Mucosa of stomach (tissue), 1 donor: ENCODE results near the gene LRRC26.

Experiments
- H3K27me3 ChIP-seq: one replicate; pipeline ENCODE4 v1.7.0; 2013; ENCODE audit warnings: mild to moderate bottlenecking, low read length; ENCODE audit not compliant: control insufficient read depth, insufficient read depth
- H3K36me3 ChIP-seq: one replicate; pipeline ENCODE4 v1.7.0; 2013; ENCODE audit warnings: low read length; ENCODE audit not compliant: control insufficient read depth, insufficient read depth
- H3K4me1 ChIP-seq: one replicate; pipeline ENCODE4 v1.7.0; 2013; ENCODE audit warnings: mild to moderate bottlenecking, low read length; ENCODE audit not compliant: control insufficient read depth, insufficient read depth
- H3K4me3 ChIP-seq: one replicate; pipeline ENCODE4 v1.7.0; 2013; ENCODE audit warnings: low read length
- H3K9ac ChIP-seq: one replicate; pipeline ENCODE4 v1.7.0; 2013; ENCODE audit warnings: mild to moderate bottlenecking, low read length, moderate library complexity
- H3K9me3 ChIP-seq: one replicate; pipeline ENCODE4 v1.7.0; 2013; ENCODE audit warnings: mild to moderate bottlenecking, low read length, moderate library complexity; ENCODE audit not compliant: control insufficient read depth
- donor health status: Pancreatic carcinoma.

LRRC26 gene

DNA sequence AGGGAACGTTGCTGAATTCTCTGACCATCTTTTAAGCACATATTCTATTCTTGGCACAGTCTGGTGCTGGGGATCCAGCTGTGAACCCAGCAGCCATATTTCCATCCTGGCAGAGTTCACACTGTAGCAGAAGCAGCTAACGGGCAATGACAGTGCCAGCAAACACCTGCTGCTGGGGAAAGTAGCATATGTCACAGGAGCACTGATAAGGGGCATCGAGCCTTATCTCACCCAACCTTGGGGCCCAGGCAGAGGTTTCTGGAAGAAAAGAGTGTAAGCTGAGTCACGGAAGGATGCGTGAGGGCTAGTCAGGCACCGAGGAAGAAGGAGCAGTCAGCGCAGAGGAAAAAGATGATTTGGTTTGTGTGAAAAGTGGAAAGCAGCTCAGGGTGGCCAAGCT is 36.8 kb upstream of the LRRC26 start:
- no peak overlapping the region for H3K4me3 ChIP-seq
- no peaks in the 10 kb centered on the region for H3K9me3 ChIP-seq
- peak overlapping the region; percentile 86 for H3K9ac ChIP-seq
- H3K4me1 ChIP-seq, result peaks cover 20% of the 10 kb centered on the region
- no peaks in the 10 kb centered on the region for H3K36me3 ChIP-seq
- H3K27me3 ChIP-seq, result no peaks in the 10 kb centered on the region

DNA sequence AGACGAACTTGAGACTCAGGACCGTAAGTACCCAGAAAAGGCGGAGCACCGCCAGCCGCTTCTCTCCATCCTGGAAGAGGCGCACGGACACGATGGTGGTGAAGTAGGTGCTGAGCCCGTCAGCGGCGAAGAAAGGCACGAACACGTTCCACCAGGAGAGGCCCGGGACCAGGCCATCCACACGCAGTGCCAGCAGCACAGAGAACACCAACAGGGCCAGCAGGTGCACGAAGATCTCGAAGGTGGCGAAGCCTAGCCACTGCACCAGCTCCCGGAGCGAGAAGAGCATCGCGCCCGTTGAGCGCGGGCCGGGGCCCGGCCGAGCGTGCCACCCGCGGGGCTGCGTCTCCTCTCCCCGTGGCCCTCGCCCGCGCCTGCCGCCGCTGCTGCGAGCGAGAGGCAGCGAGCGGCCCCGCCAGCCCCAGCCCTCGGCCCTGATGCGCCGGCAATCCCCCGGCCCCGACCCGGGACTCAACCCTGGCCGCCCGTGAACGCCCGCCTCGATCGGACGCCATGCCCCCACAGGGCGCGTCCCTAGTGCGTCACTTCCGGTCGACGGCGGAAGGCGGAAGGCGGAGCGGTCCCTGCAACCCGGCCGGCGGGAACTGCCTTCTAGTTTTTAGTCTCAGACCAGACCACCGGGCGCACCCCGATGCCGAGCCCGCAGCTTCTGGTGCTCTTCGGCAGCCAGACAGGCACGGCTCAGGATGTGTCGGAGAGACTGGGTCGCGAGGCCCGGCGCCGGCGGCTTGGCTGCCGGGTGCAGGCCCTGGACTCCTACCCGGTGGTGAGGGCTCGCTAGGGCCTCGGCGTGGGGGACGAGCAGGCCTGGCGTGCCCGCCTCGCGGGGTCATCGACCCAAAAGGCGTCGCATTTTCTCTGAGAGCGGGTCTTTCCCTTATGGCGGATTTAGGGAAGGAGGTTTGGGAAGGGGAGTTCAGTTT is 35.5 kb upstream of the LRRC26 start, which contains the start of the genes NDOR1 and TMEM203:
NDOR1 (plus strand) TSS at position 575 of the 944 bp plus-strand sequence; CDS start at position 653, 78 bp downstream.
TMEM203 (minus strand) TSS at position 523 of the 944 bp plus-strand sequence; CDS start at position 289, 234 bp downstream.
- H3K4me3 ChIP-seq, result peak within 1 kb of the TSS; percentile 86
- peak within 1 kb of the TSS; percentile 86 for H3K9ac ChIP-seq
- H3K27me3 ChIP-seq, result no peaks in the 10 kb centered on the region
- no peaks in the 10 kb centered on the region for H3K36me3 ChIP-seq
- peaks cover 26% of the 10 kb centered on the region for H3K4me1 ChIP-seq
- H3K9me3 ChIP-seq, result no peaks in the 10 kb centered on the region

DNA sequence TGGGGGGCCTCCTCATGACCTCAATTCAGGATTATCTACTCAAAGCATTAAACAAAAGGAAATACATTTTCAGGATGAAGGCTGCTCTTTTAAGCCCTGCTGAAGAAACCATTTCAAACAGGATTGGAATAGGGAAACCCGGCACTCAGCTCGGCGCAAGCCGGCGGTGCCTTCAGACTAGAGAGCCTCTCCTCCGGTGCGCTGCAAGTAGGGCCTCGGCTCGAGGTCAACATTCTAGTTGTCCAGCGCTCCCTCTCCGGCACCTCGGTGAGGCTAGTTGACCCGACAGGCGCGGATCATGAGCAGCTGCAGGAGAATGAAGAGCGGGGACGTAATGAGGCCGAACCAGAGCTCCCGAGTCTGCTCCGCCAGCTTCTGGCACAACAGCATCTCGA is 34.9 kb upstream of the LRRC26 start:
- H3K4me1 ChIP-seq, result peaks cover 26% of the 10 kb centered on the region
- H3K9me3 ChIP-seq, result no peaks in the 10 kb centered on the region
- no peaks in the 10 kb centered on the region for H3K36me3 ChIP-seq
- peak overlapping the region; percentile 86 for H3K9ac ChIP-seq
- H3K4me3 ChIP-seq, result peak overlapping the region; percentile 86
- H3K27me3 ChIP-seq, result no peaks in the 10 kb centered on the region

DNA sequence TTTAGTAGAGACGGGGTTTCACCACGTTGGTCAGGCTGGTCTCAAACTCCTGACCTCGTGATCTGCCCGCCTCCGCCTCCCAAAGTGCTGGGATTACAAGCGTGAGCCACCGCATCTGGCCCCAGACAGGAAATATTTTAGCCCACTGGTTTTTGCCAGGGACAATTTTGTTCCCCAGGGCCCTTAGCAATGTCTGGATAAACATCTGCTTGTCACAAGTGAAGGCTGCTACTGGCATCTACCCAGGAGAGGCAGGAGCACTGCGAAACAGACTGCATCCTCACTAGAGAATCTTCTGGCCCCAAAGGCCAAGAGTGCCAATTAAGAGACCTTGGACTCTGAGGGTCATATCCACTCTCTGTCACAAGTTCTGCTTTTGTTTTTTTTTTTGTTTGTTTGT is 33.1 kb upstream of the LRRC26 start:
- H3K4me3 ChIP-seq, result no peak overlapping the region
- no peaks in the 10 kb centered on the region for H3K27me3 ChIP-seq
- no peaks in the 10 kb centered on the region for H3K36me3 ChIP-seq
- no peak overlapping the region for H3K9ac ChIP-seq
- H3K4me1 ChIP-seq, result peaks cover 43% of the 10 kb centered on the region
- H3K9me3 ChIP-seq, result no peaks in the 10 kb centered on the region

DNA sequence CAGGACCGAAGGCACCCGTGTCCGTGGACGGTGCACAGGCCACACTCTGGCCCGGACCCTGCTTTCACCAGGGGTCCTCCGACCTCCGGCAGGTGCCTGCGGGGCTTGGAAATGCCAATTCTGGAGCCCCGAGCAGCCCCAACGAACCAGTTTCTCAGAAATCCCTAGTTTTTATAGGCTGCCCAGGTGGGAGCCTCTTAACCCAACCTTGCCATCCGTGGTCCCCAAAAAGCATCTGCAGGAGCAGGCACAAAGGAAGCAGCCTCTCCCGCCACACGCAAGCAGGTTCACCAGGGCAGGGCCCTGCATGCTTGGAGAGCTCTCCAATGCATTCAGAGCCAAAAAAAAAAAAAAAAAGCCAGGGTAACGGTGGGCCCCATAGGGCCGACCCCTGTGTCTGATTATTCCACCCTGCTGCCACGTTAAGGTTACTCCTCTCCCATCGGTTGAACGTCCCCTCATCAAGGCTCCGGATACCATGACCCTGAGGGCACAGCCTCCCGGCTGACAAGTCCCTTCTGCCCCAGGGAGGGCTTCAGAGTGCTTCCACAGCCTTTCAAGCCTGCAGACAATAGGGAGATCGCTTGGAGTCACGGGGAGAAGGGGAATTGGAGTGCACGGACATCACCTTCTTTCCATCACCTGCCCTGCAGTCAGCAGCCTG is 31.5 kb upstream of the LRRC26 start:
- Histone ChIP-seq H3K4me1 (peaks cover 53% of the 10 kb centered on the region), H3K9me3 (no peaks in the 10 kb centered on the region), H3K4me3 (peak overlapping the region; percentile 44), H3K27me3 (no peaks in the 10 kb centered on the region), H3K36me3 (no peaks in the 10 kb centered on the region), H3K9ac (peak overlapping the region; percentile 66)

DNA sequence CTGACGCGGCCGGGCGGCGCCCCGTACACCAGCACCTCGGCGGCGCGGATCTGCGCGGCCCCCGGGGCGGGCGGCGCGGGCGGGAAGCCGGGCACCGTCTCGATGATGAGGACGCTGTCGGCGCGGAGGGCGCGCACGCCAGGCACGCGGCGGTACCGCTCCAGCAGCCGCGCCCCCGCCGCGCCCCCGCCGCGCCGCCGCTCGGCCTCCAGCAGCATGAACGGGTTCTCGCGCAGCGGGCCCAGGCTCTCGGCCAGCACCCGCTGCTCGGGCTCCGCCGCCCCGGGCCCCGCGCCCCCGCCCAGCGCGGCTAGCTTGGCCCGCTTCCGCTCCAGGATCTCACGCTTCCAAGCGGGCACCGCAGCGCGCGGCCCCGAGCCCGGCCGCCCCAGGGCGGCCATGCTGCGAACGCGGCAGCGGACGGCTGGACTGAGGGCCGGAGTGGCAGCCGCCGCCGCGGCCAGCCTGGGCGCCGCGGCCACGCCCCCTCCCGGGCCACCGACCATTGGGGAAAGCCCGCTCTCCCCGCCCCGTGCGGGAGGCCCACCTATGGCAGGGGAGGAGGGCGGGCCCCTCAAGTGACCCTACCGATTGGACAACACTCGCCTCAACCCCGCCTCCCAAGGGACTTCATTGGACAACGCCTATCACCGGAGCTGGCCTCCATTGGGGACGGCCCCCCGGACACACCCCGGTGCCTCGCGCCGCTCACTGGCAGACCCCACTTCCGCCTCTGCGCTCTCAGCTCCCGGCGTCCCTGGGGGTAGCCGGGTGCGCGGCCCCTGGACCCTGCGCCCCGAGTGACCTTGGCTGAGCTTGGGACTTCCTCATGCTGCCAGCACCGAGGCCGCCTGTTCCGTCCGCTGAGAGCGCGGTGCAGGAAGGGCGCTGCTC is 30.7 kb upstream of the LRRC26 start, which contains the start of gene TPRN:
TPRN (minus strand) TSS at position 431 of the 894 bp plus-strand sequence; CDS start at position 401, 30 bp downstream.
- peak within 1 kb of the TSS; percentile 66 for H3K9ac ChIP-seq
- peak within 1 kb of the TSS; percentile 44 for H3K4me3 ChIP-seq

DNA sequence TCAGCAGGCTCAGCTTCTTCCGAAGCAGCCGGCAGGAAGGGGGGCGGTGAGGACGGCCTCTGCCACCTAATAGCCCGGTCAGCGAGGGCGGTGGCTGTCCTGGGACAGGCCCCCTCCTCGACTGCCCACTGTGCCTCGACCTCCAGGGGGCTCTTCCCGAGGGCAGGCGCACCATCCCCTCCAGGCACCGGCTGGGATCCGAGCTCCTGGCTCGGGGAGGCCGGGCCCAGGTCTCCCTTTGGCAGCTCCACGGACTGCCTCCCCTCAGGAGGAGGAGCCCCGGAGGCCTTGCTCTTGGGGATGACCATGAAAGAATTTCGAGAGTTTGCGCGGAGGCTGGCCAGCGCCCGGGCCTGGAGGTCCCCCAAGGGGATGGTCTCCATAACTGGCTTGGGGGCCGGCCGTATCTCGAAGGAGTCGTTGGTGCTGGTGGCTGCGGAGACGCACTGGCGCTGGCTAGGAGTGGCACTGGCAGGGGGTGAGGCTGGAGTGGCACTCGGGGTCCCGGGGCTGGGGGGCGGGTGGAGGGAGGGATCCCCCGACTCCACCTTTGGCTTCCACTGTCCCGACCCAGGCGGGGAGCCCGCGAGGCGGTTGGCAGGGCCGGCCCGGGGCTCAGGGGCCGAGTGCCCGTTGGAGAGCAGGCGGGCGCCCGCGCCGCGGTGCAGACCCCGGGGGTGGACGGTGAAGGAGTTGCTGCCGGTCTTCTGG is 29.7 kb upstream of the LRRC26 start:
- H3K4me1 ChIP-seq, result peaks cover 65% of the 10 kb centered on the region
- peak overlapping the region; percentile 57 for H3K9ac ChIP-seq

More for the DNA sequence above, 30.7 kb upstream of the LRRC26 start, which contains the start of gene TPRN:
- no peaks in the 10 kb centered on the region for H3K27me3 ChIP-seq
- H3K4me1 ChIP-seq, result peaks cover 55% of the 10 kb centered on the region
- no peaks in the 10 kb centered on the region for H3K36me3 ChIP-seq
- H3K9me3 ChIP-seq, result no peaks in the 10 kb centered on the region

DNA sequence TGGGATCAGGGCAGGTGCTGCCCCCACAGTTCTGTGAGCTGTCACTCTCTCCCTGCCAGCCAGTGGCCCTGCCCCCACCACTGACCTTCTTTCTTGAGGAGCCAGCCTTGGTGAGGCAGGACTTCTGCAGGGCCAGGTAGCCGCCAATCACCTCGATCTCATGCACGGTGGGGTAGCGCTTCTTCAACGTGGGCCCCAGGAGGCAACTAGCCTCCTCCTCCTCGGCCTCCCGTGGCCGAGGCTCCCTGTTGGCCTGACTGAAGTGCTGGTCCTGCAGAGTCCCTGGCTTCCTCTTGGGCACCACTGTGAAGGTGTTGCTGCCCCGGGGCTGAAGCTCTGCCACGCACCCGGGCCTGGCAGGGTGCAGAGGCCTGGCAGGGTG is 29.0 kb upstream of the LRRC26 start:
- Histone ChIP-seq H3K4me3 (no peak overlapping the region), H3K9me3 (no peaks in the 10 kb centered on the region), H3K4me1 (peaks cover 64% of the 10 kb centered on the region), H3K27me3 (no peaks in the 10 kb centered on the region), H3K9ac (peak overlapping the region; percentile 49), H3K36me3 (no peaks in the 10 kb centered on the region)

More for the DNA sequence above, 29.7 kb upstream of the LRRC26 start:
- no peaks in the 10 kb centered on the region for H3K9me3 ChIP-seq
- no peak overlapping the region for H3K4me3 ChIP-seq
- H3K36me3 ChIP-seq, result no peaks in the 10 kb centered on the region
- H3K27me3 ChIP-seq, result no peaks in the 10 kb centered on the region

DNA sequence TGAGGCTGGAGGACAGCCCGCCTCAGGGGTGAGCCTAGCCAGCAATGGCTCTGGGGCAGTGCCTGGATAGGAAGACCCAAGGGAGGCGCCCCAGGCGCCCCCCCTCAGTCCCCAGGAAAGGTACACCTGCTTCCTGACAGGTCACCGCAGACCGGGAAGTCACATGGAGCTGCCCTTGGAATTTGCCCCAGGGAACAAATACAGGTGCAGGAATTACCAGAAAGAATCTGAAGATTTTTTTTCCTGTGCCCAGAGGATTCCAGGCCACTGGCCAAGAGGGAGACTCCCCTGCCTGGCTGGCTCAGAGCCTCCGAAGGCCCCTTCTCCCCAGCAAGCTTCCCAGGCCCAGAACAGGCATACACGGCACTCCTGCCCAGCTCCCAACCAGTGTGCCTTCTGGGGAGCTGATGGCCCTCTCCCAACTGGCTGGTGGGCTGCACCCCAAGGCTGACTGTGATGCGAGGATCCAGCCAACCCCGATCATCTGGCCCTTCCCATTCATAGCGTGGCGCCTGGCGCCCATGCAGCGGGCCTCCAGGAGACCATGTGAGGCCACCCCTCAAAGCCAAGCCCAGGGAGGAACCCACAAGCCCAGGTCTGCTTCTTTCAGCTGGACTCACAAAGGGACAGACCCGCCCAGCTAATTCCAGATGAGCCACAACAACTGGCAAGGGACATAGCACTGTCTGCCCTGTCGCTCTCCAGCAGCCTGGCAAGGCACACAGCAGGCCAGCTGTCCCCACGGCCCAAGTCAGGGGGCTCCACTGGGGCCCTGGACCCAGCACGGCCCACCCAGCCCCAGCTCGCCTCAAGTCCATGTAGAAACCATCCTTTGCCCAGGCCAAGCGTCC is 28.4 kb upstream of the LRRC26 start:
- Histone ChIP-seq H3K9me3 (no peaks in the 10 kb centered on the region), H3K4me1 (peaks cover 63% of the 10 kb centered on the region), H3K9ac (peak overlapping the region; percentile 49), H3K27me3 (no peaks in the 10 kb centered on the region), H3K4me3 (peak overlapping the region; percentile 25), H3K36me3 (no peaks in the 10 kb centered on the region)

DNA sequence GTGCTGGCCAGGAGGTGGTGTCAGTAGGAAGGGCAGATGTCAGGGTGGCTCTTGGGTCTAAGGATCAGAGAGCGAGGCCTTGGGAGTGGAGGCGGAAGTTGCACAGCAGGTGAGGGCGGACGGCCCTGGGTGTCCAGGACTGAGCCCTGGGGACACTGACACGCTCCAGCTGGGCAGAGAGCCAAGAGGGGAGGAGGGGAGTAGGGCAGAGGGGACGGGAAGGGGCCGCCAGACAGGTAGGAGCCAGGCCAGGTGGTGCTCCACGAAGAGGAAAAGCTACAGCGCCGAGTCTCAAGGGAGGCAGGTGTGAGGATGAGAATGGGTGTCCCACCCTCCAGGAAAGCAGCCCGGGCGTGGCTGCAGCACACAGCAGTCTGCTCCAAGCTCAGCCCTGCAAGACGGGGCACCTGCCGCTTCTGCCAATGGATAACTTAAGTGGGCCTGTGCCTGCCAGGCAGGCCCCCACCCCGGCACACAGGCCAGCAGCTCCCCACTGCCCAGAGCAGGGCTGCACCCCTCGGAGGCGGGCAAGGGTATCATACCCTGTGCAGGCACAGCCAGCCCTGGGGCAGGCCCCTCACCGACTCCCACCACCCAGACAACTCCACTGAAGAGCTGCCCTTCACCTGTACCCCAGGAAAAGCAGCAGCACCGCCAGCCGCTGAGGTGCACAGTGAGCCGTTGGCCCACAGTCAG is 25.8 kb upstream of the LRRC26 start:
- no peaks in the 10 kb centered on the region for H3K9me3 ChIP-seq
- H3K27me3 ChIP-seq, result no peaks in the 10 kb centered on the region
- H3K4me3 ChIP-seq, result no peak overlapping the region
- H3K4me1 ChIP-seq, result peaks cover 57% of the 10 kb centered on the region
- H3K36me3 ChIP-seq, result no peaks in the 10 kb centered on the region
- no peak overlapping the region for H3K9ac ChIP-seq
